Stimulated activated CD8-positive, alpha-beta memory T cell treated with anti-CD3 and anti-CD28 coated beads, Interleukin-2, amount 100 ng/mL, for 1 hour (primary cell): ENCODE data around the gene TRIM3.

Experiments used
- DNase-seq, 2 donors: peaks; one replicate each; pipeline ENCODE4 v3.0.0-alpha.2; 2020; ENCODE audit warnings: low read depth in 2 of 2

The TRIM3 gene

DNA sequence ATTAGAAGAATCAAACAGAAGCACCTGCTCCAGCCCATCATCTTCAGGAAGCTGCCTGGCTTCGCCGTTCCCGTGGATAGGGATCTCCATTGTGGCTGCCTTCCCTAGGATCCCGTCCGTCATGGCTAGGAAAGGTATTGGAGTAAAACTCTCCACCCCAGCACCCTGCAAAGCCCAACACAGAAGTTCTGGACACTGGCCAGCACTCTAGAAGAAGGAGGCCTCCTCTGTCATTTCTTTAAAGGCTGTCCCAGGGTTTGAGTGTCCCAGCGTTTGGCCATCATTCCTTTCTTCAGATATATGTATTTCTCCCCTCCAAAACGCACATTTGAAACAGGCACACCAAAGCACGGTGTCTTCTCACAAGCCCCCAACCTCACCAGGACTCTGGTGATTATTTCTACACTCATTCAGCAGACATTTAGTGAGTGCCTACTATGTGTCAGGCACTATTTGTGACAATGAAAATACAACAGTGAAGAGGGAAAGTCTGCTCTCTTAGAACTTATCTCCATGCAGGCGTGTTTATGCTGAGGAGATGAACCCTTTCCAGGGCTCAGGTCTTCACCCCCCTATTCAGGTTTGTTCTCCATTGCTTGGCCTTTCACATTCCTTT lies 6.7 kb upstream of the TRIM3 start:
- no peak for DNase-seq

DNA sequence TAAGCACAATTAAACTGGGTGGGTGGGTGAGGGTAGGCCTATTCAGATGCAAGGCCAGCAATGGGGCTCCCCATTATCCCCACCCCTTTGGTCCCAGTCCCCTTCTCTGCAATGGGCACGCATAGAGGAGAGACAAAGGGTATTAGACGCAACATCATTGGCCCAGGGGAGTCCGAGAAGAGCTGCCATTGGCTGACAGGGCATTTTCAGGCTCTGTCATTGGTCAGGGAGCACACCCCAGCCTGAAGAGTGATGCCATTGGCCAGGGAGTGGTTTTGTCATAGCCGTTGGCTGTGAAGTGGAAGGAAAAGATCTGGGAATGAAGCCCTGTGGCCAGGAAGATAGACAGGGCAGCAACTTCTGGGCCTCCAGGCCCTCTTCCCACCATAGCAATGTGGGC lies 2.8 kb upstream of the TRIM3 start:
- DNase-seq = no peak

DNA sequence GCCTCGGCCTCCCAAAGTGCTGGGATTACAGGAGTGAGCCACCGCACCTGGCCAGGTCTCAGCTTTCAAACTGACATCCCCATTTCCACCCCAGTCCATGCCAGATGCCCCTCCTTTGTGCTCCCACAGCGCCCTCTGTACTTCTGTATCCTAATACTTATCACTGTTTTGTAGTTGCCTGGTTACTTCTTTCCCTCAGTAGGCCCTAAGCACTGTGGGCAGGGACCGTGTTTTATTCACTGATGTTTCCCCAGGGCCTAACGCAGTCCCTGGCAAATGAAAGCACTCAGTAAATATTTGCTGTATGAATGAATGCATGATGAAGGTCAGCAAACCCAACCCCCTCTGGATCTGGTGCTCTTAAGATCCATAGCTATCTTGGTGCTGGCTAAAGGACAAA lies 2.2 kb upstream of the TRIM3 start:
- no peak for DNase-seq

DNA sequence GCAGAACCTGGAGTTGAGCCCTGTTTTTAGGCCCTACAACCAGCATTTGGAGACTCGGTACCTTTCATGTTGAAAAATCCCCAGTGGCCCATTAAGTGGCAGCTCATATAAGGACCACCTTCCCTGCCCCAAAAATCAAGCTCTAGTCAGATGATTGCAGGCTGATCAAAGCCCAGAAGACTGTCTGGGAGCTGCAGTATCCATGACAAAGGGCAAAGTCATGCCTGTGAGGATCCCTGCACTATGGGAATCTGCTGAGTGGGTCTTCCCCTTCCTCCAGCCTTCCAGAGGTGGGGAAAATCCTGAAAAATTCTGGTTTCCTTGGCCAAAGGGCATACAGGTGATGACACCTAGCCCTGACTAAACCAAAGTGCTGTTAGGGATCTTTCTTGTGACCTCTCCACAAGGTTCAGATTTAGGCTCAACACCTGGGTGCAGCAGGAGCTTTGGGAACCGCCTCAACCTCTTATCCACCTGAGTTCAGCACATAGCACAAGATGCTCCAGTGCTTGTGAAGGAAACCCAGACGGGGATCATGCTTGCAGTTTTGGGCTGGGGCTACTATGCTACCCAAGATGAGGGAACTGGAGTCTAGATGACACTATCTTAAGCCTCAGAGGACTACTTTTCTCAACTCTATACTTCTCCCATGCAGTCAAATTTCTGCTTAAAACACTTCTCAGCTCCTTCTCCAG lies 1.2 kb upstream of the TRIM3 start:
- no peak for DNase-seq

DNA sequence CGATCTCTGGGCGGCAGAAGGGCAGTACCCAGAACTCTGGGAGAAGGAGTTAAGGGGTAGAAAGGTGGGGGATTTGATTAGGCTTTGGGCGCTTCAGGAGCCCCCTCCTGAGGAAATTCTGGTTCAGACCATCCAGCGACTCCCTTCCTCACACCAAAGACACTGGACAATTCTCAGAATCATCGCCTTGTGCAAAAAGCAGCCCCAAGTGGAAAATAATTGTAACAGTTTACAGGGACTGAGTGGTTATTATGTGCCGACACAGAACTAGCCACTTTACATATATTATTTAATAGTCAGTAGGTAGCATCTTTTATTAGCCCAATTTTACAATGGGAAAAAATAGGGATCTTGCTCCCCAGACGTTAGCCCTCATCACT lies 662 bp upstream of the TRIM3 start:
- no peak for DNase-seq

DNA sequence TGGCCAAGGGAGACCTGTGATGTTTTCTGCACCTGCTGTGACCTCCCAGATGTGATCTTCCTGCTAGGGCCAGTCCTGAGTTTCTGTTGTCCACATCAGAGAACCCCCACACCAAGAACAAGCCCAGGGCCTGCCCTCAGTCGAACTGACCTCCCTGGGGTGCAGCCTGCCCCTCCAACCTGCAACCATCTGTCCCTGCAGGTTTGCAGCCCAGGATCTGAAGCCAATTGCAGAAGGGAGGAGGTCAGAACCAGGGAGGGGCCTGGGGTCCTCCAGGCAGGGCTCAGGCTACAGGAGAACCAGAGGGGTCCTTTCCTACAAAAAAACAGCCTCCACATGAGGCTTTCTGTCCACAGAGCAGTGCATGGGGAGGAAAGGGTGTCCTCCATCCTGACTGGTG lies 807 bp downstream of the TRIM3 start:
- DNase-seq = no peak

DNA sequence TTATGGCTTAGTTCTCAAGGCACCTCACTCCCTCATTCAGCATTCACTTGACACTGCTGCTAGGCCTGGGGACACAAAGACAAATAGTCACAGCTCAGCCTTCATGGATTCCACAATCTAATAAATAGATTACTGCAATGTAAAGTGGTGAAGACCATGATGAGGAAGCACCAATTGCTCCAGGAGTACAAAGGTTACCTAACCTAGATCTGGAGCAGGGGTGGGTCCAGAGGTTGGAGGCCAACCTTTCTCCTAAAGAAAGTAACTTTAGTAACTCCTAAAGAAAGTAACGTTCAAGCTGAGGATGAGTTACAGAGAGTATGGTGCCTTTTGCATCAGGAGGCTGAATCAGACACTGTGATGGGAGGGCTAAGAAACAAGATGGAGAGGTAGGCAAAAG lies 4.1 kb downstream of the TRIM3 start:
- no peak for DNase-seq

DNA sequence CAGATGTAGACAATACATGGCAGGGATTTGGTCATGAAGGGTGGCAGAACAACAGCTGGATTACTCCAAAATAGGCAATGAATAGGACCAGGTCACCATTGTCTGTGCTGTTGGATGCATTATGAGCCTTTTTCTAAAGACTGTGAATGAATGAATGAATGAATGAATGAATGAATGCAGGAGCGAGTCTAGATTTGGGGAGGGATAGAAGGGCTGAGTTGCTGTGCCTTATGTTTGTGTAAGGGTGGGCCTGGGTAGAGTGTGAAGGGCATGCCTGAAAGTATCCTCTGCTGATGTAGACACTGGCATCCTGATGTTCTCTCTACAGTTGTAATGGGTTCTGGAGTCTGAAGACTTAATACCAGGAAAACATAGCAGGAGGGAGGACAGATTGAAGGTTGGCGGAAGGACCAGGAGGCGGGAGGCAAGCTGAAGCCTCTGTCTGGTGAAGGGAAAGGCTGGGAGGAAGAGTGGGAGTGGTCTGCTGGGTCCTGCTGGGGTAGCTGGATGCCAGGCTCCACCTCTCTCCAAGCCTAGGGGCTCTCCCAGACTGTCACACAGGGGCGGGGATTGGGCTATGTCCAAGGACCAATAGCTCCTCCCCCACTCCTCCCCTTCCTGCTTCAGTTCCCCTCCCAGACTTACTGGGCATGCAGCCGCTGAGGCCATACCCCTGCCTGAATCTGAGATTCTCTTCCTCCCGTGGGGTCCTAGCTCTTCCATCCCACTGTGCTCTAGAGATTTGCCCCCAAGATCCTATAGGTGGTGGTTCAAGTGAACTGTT lies 4.8 kb downstream of the TRIM3 start:
- DNase-seq = no peak

DNA sequence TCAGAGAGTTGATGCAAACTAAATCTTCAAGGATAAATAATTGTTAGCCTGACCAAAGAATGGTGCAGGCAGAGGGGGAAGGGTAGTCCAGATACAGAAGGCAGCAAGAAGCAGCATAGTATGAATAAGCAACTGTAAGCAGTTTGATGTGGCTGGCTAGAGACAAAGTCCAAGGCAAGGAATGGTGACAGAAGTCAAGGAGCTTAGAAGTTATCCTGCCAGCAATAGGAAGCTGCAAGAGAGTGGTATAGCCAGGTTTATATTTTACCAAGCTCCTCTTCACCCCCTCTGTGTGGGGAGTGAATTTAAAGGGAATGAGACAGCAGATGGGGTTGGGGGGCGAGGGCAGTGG lies 14.7 kb downstream of the TRIM3 start:
- DNase-seq = no peak

DNA sequence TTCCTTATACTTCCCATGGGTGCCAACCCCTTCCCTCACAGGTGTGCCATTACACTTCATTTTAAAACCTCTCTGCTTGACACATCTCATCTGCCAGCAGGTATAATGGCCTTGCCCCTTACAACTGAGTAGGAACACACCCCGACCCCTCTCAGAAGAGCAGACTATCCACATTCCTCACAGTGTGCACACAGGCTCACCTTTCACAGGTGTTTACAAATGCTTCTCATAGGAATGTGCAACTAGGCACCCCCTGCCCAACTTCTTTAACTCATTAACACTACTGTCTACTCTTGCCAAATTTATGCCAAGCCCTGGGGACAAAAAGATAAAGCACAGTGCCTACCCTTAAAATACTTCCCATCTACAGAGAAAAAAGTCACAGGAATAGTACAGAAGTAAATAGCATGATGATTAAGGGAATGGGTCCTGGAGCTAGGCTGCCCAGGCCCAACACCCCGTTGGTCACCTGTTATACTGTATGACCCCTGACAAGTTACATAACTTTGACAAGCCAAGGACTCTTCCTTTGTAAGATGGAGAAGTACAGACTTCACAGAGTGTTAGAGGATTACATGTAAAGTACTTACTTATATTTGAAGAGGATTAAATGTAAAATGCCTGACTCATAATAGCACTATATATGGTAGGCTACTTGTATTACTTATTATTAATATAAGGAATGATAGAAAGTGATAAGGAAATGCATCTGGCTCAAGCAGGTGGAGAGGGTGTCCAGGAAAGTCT lies 15.2 kb downstream of the TRIM3 start:
- no peak for DNase-seq

DNA sequence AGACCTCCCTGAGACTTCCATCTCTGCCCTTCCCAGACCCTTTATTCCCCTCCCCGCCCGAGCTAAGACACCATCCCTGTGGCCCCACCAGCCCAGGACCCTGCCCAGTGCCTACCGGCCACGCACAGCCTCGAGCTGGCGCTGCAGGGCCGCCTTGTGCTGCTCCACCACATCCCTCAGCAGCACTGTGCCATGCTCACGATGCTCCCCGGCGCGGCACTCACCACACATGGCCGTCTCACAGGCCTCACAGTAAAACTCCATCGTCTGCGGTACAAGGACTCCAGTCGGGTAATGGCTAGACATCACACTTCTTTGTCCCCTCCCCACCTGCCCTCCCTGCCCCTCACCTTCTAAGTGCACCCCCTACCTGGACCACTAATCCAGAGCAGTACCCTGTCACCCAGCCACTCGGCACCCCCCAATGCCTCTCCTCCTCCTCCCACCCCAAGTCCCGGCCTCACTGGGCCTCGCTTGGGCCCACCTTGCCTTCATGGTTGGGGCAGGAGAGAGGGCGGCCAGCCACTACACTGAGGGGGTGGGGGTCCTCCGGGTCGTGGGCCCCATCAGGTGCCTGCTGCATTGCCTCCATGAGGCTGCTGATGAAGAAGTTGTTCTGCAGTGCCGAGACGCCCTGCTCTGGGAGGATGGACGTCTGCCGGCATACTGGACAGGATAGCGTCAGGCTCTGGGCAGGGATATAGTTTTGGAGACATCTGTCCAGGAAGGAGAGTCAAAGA lies 16.0 kb downstream of the TRIM3 start:
- DNase-seq = no peak

DNA sequence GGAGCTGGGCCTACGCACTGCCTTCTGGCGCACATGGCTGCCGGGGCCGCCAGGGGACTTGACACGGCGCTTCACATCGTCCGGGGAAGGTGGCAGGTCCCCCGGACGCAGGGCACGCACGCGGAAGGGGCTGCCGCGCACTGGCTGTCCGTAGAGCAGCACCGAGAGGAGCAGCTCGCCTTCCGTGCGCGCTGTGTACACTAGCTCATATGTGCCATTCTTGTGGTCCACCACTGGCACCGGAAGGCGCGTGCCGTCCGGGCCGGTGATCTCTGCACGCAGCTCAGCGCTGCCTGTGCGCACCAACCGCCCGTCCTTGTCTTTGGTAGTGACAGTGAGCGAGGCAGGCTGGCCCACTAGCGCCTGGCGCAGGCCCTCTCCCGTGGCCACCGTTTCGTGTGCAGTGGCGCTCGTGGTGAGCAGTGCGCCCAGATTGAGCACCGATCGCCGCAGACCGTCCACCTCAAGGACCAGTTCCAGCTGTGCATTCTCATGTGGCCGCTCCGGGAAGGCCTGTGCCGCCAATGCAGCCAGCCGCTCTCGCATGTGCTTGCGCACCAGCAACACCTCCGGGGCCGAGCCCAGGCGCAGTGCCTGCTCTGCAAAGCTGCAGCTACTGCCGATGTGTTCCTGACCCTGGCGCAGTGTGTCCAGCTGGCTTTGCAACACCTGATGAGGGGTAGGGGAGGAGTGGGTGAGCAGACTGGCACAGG lies 17.2 kb downstream of the TRIM3 start:
- no peak for DNase-seq

DNA sequence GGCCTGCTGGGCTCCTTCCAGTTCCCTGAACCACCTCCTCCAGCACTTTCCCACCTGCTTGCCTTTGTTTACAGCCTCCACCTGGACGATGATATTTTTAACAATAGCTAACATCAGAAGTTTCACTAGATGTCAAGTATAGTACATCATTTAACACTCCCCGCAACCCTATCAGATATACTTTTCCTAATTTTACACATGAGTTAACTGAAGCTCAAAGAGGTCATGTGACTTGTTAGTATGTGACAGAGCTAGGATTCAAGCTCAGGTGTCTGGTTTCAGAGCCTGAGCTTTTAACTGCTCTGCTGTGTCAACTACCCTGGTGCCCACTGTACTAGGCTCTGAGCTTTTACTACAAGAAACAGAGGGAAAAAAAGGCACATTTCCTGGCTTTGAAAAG lies 18.7 kb downstream of the TRIM3 start:
- no peak for DNase-seq

DNA sequence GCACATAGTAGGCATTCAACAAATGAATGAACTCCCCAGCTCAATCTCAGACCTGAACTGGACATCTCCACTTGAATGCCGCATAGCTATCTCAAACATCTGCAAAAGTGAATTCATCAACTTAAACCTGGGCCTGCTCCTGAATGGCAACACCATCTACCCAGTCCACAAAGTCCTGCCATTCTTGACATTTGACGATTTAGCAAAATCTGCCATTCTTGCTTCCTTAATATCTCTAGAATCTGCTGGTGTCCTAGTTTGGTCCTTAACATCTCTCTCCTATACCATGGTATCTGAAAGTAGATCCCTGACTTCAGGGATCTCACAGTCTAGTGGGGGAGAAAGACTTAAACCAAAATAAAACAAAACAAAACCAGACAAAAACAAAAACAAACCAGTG lies 20.6 kb downstream of the TRIM3 start:
- no peak for DNase-seq

DNA sequence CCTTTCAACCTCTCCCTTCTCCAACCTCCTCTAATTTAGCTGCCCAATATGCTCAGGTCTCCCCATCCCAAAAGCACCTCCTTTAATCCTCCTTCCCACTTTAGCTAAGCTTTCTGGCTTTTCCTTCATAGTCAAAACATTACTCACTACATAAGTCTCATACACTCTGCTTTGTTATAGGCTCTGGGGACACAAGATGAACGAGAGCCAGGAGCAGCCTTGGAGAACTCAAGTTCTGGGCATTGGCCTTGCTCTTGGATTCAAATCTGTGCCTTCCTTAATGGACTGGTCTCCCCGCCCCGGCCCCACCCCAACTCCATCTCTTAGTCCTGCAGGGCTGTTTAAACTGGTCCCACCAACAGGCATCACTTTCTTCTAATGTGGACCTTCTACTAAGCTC lies 21.5 kb downstream of the TRIM3 start:
- DNase-seq = no peak

DNA sequence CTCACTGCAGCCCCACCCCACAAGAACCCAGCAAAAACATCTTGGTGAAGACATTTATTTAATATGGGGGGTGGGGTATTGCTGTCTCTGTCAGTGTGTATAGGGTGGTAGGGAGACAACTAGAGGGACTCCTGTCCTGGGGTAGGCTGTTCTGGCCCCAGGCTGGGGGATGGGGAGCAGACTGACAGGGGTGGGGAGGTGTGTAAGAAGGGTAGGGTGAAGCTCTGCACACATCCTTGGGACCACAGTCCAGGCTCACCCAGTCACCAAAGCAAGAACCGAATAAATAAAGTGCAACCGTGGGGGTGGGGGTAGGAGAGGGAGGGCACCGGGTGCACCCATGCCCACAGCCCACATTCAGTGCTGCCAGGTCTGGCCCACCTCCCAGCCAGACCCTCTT lies 25.2 kb downstream of the TRIM3 start:
- DNase-seq = no peak

DNA sequence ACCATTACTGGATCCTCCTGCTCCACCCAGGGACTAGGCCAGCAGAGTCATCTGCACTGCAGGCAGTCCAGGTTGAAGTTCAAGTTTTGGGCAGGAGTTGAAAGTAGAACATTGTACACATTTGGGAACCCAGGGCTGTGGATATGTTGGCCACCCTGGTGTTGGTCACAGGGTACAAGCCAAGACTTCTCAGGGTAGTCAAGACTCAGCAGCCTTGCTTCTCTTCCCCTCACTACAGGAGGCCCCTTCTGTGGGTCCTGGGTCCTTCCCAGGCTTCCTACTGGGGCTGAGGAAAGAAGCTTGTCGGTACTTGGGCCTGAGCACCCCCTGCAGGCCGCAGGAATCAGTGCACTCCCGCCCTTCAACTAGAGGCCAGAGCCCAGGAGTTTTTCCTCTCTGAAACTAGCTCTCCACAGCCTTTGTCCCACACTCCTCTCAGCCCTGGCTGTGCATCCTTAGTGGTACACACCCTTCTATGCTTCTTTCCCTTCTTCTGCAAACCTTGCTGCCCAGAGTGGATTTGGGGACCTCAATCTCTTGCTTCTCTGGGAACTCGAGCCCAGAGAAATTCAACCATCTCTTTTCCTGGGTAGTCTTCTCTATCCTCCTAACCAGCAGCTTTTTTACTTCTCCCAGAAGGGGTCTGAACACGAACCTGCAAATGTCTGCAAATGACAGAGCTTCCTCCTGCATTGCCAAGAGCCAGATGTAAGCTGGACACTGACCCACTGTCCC lies 30.3 kb downstream of the TRIM3 start:
- peak; percentile 10 to 30 for DNase-seq

DNA sequence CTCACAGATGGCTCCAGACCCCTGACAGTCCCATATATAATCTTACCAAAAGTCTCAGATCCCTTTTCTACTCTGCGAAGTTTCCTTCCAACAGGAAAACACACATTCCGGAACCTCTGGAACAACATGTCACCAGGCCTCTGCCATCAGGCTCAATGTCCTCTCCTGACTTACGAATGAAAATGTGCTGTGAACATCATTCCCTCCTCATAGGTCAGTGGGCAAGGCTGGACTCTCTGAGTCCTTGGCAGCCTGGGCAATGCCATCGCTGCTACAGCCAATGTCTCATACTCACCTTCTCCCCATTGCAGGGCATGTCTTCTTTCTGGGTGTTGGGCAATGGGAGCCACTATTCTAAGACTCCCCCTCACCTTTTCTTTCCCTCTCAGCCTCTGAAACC lies 31.3 kb downstream of the TRIM3 start:
- DNase-seq = no peak

DNA sequence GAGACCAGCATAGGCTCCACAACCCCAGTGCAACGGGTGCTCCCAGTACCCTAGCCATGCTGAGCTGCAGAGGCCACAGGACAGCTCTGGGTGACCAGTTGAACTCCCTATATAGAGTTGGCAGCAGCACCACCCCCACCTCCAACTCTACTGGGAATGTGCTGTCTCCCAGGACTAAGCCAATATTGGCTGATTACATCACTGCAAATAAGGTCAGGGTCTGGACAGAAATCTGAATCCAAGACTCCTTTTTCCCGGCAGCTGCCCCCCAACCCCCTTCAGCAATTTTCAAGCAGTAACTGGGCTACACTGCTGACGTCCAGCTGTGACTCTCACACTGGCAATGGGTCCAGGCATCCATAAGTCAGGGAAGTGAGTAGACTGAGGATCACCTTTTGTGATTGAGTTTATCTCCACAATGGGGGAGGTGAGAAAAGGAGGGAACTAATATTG lies 32.8 kb downstream of the TRIM3 start, which contains the start of gene HPX:
HPX (minus strand) TSS at position 82 of the 453 bp plus-strand sequence; CDS start at position 58, 24 bp downstream.
- DNase-seq = no peak

DNA sequence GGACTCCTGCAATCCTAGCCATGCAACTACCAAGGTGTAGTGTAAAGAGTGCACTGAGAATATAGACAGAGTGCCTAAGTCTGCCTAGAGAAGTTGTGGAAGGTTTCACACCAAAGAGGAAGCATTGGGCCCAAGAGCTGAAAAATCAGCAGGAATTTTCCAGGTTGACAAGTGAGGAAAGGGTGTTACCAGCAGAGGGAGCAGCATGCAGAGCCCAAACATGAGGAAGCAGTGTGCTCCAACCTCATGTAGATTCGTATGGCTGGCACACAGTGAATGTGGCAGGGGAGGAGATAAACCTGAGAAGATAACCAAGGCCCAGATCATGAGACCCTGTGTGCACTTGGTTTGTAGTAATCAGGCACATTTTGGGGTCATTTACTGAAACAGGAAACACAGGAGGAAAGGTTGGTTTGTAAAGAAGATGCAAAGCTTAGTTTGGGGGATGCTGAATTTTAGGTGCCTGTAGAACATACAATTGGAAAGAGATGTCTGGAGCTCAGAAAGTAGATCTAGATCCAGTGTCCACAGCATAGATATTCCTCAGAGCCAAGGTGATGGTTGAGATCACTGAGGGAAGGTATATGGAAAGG lies 34.7 kb downstream of the TRIM3 start:
- no peak for DNase-seq
